Frontal cortex (tissue), 4 donors: ENCODE data around the gene PARP2. TPM values are rescaled to one million over a fixed set of nuclear protein-coding genes. Genes with fewer than 3 reads are reported as not detected.

Source experiments
- DNase-seq, 2 donors: peaks; one replicate each; pipeline ENCODE4 v3.0.0; 2012; ENCODE audit warnings: low spot score in 2 of 2
- FAIRE-seq: peaks from 2 replicates; lab custom pipeline; 2012; peaks lifted over from hg19 to GRCh38; lab: Jason Lieb, UNC
- small RNA-seq: library from RNA; depleted of rRNA; stranded (forward); fragments of <200 nt; gene quantifications from one replicate; pipeline ENCODE3, GENCODE V24; 2014
- total RNA-seq: library from RNA; depleted of rRNA; stranded (reverse); fragments of >200 nt; gene quantifications from one replicate; pipeline ENCODE4 v1.2.3, GENCODE V29; 2014
- donor health status: control.
- donor health status: control.
- donor health status: control.

Gene PARP2
- total RNA-seq, 1 donor from 2014 or later = 20.8 TPM

DNA sequence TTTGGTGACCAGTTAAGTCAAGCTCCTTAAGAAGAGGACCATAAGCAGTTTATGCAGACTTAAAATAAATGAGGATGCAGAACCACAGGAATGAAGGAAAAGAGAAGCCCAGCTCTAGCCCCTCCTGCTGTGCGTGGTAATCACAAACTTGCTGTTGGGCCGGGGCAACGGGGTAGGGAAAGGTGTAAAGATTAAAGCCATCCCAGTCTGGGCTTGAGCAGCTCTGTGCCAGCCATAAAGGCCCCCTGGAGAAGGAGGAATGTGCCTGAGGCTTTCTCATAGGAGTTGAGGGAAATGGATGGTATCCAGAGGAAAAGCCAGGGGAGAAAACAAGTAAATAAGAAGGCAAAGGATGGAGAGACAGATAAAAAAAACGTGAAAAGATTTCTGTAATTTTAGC, 44.7 kb downstream of the PARP2 start:
- DNase-seq = no peak
- FAIRE-seq = no peak

DNA sequence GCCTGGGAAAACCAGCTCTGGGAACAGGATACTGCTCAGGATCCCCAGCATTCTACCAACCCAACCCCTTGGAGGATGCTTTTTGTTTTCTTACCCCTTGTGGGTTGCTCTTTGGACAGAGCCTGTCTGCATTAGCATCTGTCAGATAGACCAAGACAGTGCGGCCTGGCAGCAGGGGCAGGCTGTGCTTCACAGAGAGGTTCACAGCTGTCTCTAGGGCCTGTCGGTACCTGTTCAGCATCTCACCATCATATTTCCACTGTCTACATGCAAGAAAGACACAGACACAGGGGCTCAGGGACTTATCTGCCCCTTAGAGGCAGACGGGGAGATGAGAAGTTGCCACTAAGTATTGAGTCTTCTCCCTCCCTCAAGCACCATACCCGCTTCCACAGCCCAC, 48.1 kb downstream of the PARP2 start:
- FAIRE-seq (no peak), DNase-seq (no peak)

DNA sequence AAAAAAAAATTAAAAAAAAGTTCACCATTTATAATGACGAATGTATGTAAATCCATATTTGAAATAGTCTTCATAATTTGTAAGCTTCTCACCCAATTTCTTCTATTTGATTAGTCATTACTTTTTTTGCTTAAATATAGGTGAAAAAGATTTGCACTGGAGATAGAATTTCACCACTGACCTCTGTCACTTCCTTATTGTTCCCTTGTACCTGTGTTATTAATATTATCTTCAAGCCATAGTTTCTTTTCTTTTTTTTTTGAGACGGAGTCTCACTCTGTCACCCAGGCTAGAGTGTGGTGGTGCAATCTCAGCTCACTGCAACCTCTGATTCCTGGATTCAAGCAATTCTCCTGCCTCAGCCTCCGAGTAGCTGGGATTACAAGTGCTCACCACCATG, 54.1 kb downstream of the PARP2 start:
- FAIRE-seq = no peak
- no peak for DNase-seq

DNA sequence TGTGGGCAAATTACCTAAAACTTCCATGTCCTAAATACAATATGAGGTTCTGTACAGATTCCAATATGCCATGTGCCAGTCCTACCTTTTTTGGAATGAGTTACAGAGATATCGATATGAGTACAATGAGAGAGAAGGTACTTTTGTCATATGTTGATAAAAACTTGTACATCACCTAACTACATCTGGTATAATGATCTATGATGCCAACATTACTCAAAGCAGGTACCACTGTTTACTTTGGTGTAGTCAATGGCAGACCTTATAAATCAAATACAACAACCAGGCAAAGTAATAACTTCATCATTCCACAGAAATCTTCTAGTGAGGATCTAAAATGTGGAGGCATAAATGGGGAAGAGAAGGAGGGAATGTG, 57.1 kb downstream of the PARP2 start:
- DNase-seq = no peak
- FAIRE-seq = no peak

DNA sequence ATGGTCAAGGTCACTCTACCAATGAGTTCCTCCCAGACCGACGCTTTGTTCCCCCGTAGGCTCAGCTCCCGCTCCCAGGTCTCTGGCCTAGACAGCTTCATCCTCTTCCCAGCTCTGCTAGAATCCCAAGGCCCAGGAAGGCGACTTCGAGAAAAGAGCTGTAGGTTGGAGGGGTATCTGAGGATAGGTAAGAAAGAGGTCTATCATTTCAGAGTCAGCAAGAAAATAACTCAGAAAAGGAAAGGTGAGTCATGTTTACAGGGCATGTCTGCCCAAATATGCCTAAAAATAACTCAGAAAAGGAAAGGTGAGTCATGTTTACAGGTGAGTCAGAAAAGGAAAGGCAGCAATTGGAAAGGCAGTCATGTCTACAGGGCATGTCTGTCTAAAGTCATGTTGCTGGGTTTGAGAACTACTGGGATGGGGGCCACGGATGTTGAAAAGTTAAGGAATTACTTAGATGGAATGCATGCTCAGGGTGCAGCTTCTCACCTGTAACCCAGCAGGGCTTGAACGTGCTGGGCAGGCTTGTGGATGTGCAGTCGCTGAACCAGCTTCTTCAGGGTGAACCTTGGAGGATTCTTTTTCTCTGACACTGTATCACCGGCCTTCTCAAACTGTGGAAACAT, 57.6 kb downstream of the PARP2 start:
- no peak for DNase-seq
- no peak for FAIRE-seq

GRCh38 chr14:20403521-20403920, 60.1 kb downstream of the PARP2 start:
- no peak for DNase-seq
- FAIRE-seq = no peak

Small RNAs within 50 kb of the gene (small RNA-seq; reads per million reads assigned to genes)
- 0.10 reads per million for gene SNORA79B
- 309 reads per million, percentile 99 among the genes with 10 or more reads in this experiment for gene SNORD126

Other genes with a start within 250 kb of the PARP2 start
- gene OR4K17, start 232.9 kb upstream of the PARP2 start, total RNA-seq = not detected
- gene OR4N5, start 204.8 kb upstream of the PARP2 start, total RNA-seq = not detected
- not detected for gene OR11G2, start 152.7 kb upstream of the PARP2 start, total RNA-seq
- gene OR11H6, start 119.9 kb upstream of the PARP2 start, total RNA-seq = not detected
- gene OR11H7, start 114.7 kb upstream of the PARP2 start, total RNA-seq = not detected
- gene OR11H4, start 104.3 kb upstream of the PARP2 start, total RNA-seq = not detected
- 30.6 TPM for gene TTC5, start 37.7 kb upstream of the PARP2 start, total RNA-seq
- 86.0 TPM for gene CCNB1IP1, start 10.4 kb upstream of the PARP2 start, total RNA-seq
- 3.3 TPM for gene TEP1, start 69.9 kb downstream of the PARP2 start, total RNA-seq
- under 0.01 TPM for gene KLHL33, start 92.5 kb downstream of the PARP2 start, total RNA-seq
- 36.3 TPM for gene OSGEP, start 111.2 kb downstream of the PARP2 start, total RNA-seq
- 64.4 TPM for gene APEX1, start 111.6 kb downstream of the PARP2 start, total RNA-seq
- gene PIP4P1, start 117.8 kb downstream of the PARP2 start, total RNA-seq = 33.8 TPM
- gene PNP, start 125.8 kb downstream of the PARP2 start, total RNA-seq = 5.3 TPM
- gene RNASE10, start 161.9 kb downstream of the PARP2 start, total RNA-seq = 0.41 TPM
- not detected for gene RNASE9, start 217.4 kb downstream of the PARP2 start, total RNA-seq
- gene RNASE11, start 244.4 kb downstream of the PARP2 start, total RNA-seq = not detected
- not detected for gene RNASE12, start 247.7 kb downstream of the PARP2 start, total RNA-seq